ENCODE results near the gene PSTPIP2. TPM values are rescaled to one million over a fixed set of nuclear protein-coding genes. Genes with fewer than 3 reads are reported as not detected.

The PSTPIP2 gene
- total and polyA plus RNA-seq, 2 of the 13 experiments (the other 11 are each of a cell fraction or from before 2014, with no cell fraction given): 0.25 to 0.27 TPM

GRCh38 chr18:45991788-45992187 is 80.3 kb downstream of the PSTPIP2 start:
- Histone ChIP-seq H2AFZ (ENCODE audit: low read length) (no peak overlapping the region), H3K27ac (ENCODE audit: extremely low read length, insufficient read depth, low read length) (no peak overlapping the region), H3K27me3 (ENCODE audit: control insufficient read depth in 1 of 2, insufficient read depth in 2 of 2, low read length in 2 of 2) (no peaks in the 10 kb centered on the region), H3K4me3 (replicated peaks in 1 of 3; ENCODE audit: insufficient read depth in 1 of 3, low read depth in 2 of 3, low read length in 3 of 3) (no peak overlapping the region), H3K9me3 (ENCODE audit: low read length) (no peaks in the 10 kb centered on the region), H3K79me2 (ENCODE audit: insufficient read depth, low read length) (no peaks in the 10 kb centered on the region), H4K20me1 (ENCODE audit: insufficient read depth, low read length) (no peaks in the 10 kb centered on the region), H3K36me3 (replicated peaks in 1 of 2; ENCODE audit: control insufficient read depth in 1 of 2, insufficient read depth in 2 of 2, low read length in 2 of 2) (no peaks in the 10 kb centered on the region), H3K9ac (ENCODE audit: insufficient read depth, low read depth, low read length) (no peak overlapping the region), H3K4me2 (ENCODE audit: low read depth, low read length) (no peak overlapping the region), H3K4me1 (ENCODE audit: insufficient read depth, low read length) (no peaks in the 10 kb centered on the region)
- TF ChIP-seq RBM22 (optimal IDR thresholded peaks at IDR 0.05; ENCODE audit: low read length) (no peak), ZBTB7A (CRISPR knock-in tag; IDR thresholded peaks at IDR 0.05) (no peak), THAP9 (CRISPR knock-in tag; IDR thresholded peaks at IDR 0.05; ENCODE audit: borderline replicate concordance) (no peak), SP140L (CRISPR knock-in tag; IDR thresholded peaks at IDR 0.05; ENCODE audit: borderline replicate concordance) (no peak), ZNF781 (CRISPR knock-in tag; IDR thresholded peaks at IDR 0.05; ENCODE audit: borderline replicate concordance, not compliant biosample characterization) (no peak), AFF4 (CRISPR knock-in tag; IDR thresholded peaks at IDR 0.05) (no peak), MYPOP (CRISPR knock-in tag; IDR thresholded peaks at IDR 0.05) (no peak)
- WGBS (ENCODE audit: low lambda C conversion rate): 67% methylated on average over 3 of the region's 3 CpGs
- in situ Hi-C loops (cut with HindIII; ENCODE audit: extremely low pct_ligation_motif_present, low pct_unique_long_range_greater_than_20kb): no loop called here
- FAIRE-seq: no peak
- ChIA-PET POLR2A (no interaction called here), CTCF (ENCODE audit: low intra/inter-chr PET ratio, low total read pairs) (no interaction called here)
- no peak for ATAC-seq
- DNase-seq (ENCODE audit: low spot score): no peak
- intact Hi-C loops (cut with micrococcal nuclease; ENCODE audit: unreplicated experiment): no loop called here
- BruUV-seq (replicated peaks): no TSS peak

Measured in HepG2 (cell line).